Spleen (tissue), 7 donors: Measurements from ENCODE around the gene PVALEF.

Experiments used
- CTCF ChIP-seq, 11 experiments: fragments of 200-600 bp in 7 of 11; fragments of 450-650 bp in 4 of 11; sonication (generic) in 4 of 11; IDR thresholded peaks in 8 of 11; conservative IDR thresholded peaks in 3 of 11; 1 replicate in 7 of 11; 2 replicates in 4 of 11; pipeline versions ENCODE4 v1.4.0 to v1.8.0; 2016 to 2021; ENCODE audit warnings: antibody characterized with exemption in 11 of 11, inconsistent platforms in 4 of 11, mild to moderate bottlenecking in 1 of 11
- POLR2A ChIP-seq, 3 donors: fragments of 450-650 bp; IDR thresholded peaks; one replicate each; pipeline ENCODE4 v1.5.1; 2017; ENCODE audit warnings: antibody characterized with exemption in 3 of 3, mild to moderate bottlenecking in 1 of 3
- donor health status: DM: no; HTN: no; CAD: no; lungs with moderate emphysema.
- donor health status: DM: no; HTN: no; CAD: no.
- donor health status: DM: no; HTN: no; CAD: no.

DNA sequence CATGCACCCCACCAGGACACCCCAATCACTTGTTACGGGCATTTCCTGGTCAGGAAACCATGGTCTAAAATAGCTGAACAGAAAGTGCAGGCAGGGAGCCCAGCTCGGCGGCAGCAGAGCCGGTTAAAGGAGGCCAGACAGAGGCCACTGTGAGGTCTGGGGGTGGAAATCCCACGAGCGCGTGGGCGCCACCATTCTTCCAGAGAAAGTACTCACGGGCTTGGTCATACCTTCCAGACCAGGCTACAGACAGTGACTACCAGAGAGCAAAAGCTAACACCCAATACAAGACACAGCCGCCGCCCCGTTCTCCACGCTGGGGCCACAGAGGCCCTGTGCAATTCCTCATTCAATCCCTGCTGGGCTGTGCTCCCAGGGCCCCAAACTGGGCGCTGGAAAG, 45.6 kb downstream of the PVALEF start:
- TF ChIP-seq CTCF (IDR thresholded peaks at IDR 0.05 in 8 of 11, conservative IDR thresholded peaks at IDR 0.05 in 3 of 11) (no peak), POLR2A (IDR thresholded peaks at IDR 0.05) (no peak)
